Measurements from ENCODE around the gene KDF1. TPM values are rescaled to one million over a fixed set of nuclear protein-coding genes. Genes with fewer than 3 reads are reported as not detected.

The KDF1 gene
- polyA plus RNA-seq, 1 of the 3 experiments (the other 2 are of a cell fraction), result not detected

- TF ChIP-seq USF2 (IDR thresholded peaks at IDR 0.05; ENCODE audit: borderline replicate concordance, low read depth, low read length) (peak; percentile 72), FOXJ3 (CRISPR knock-in tag; IDR thresholded peaks at IDR 0.05) (no peak), FOXM1 (IDR thresholded peaks at IDR 0.05; ENCODE audit: low read depth) (no peak), RAD21 (IDR thresholded peaks at IDR 0.05; ENCODE audit: low read length) (no peak)
Observed at GRCh38 chr1:26900001-26900814, 60.1 kb downstream of the KDF1 start, which contains the start of gene GPATCH3 (continued).

Other genes starting within 250 kb of the KDF1 start
- 16.5 and 26.4 TPM in 2 replicates for gene PIGV, start 172.5 kb downstream of the KDF1 start, polyA plus RNA-seq (2012; rRNA removed)
- 33.0 and 35.3 TPM in 2 replicates for gene ZDHHC18, start 133.8 kb downstream of the KDF1 start, polyA plus RNA-seq (2012; rRNA removed)
- 0.18 and 0.23 TPM in 2 replicates for gene SFN, start 97.3 kb downstream of the KDF1 start, polyA plus RNA-seq (2012; rRNA removed)
- gene GPN2, start 70.2 kb downstream of the KDF1 start, polyA plus RNA-seq (2012; rRNA removed), result 20.6 and 24.0 TPM in 2 replicates
- gene GPATCH3, start 60.0 kb downstream of the KDF1 start, polyA plus RNA-seq (2012; rRNA removed), result 9.1 and 11.1 TPM in 2 replicates
- not detected in 2 replicates for gene NR0B2, start 46.5 kb downstream of the KDF1 start, polyA plus RNA-seq (2012; rRNA removed)
- gene NUDC, start 38.7 kb downstream of the KDF1 start, polyA plus RNA-seq (2012; rRNA removed), result 96.2 and 153 TPM in 2 replicates
- gene TRNP1, start 33.2 kb upstream of the KDF1 start, polyA plus RNA-seq (2012; rRNA removed), result 8.8 and 11.6 TPM in 2 replicates
- gene TENT5B, start 52.4 kb upstream of the KDF1 start, polyA plus RNA-seq (2012; rRNA removed), result 0.78 and 1.2 TPM in 2 replicates
- gene SLC9A1, start 194.7 kb upstream of the KDF1 start, polyA plus RNA-seq (2012; rRNA removed), result 5.6 and 11.4 TPM in 2 replicates